Calu3 (cell line): ENCODE results near the gene RAB19. TPM values are rescaled to one million over a fixed set of nuclear protein-coding genes. Genes with fewer than 3 reads are reported as not detected.

Experiments used
- BruUV-seq: library from RNA; stranded (reverse); fragments of 400-500 nt; replicated peaks from 2 replicates; lab custom pipeline; 2021; lab: Mats Ljungman, UMichigan
- CTCF ChIA-PET: fragments of 300-600 bp; sonication (Branson Sonifier 250); formaldehyde crosslinking; loops from one replicate; lab custom pipeline; 2022; ENCODE audit warnings: antibody characterized with exemption; lab: Charles Lee
- DNase-seq: peaks from one replicate; pipeline ENCODE4 v3.0.0; 2022
- H3K27ac Mint-ChIP-seq: one replicate; pipeline ENCODE4 v1.8.0; 2022; ENCODE audit warnings: mixed read lengths; ENCODE audit not compliant: unreplicated experiment
- H3K27me3 Mint-ChIP-seq: one replicate; pipeline ENCODE4 v1.8.0; 2022; ENCODE audit warnings: mixed read lengths; ENCODE audit not compliant: unreplicated experiment
- H3K36me3 Mint-ChIP-seq: one replicate; pipeline ENCODE4 v1.8.0; 2022; ENCODE audit warnings: mild to moderate bottlenecking, moderate library complexity, mixed read lengths; ENCODE audit not compliant: insufficient read depth, unreplicated experiment
- H3K4me1 Mint-ChIP-seq: one replicate; pipeline ENCODE4 v1.8.0; 2022; ENCODE audit warnings: mild to moderate bottlenecking, low read depth, mixed read lengths; ENCODE audit not compliant: unreplicated experiment
- H3K4me3 Mint-ChIP-seq: one replicate; pipeline ENCODE4 v1.8.0; 2022; ENCODE audit warnings: mild to moderate bottlenecking, low read depth, moderate library complexity, mixed read lengths; ENCODE audit not compliant: unreplicated experiment
- H3K9me3 Mint-ChIP-seq: one replicate; pipeline ENCODE4 v1.8.0; 2022; ENCODE audit warnings: low read depth, mixed read lengths; ENCODE audit not compliant: unreplicated experiment
- intact Hi-C: fragments of 100-400 bp; cut with micrococcal nuclease; formaldehyde crosslinking; loops from one replicate; pipeline ENCODE4 v1.10.0; 2022; ENCODE audit not compliant: unreplicated experiment
- total RNA-seq: library from RNA; stranded (reverse); gene quantifications from 2 replicates; pipeline ENCODE4 v1.2.3, GENCODE V29; 2022
- TF ChIP-seq, protein P1 (sequence below): fragments of 200-600 bp; IDR thresholded peaks from one replicate; pipeline ENCODE4 v1.8.0; 2022; ENCODE audit warnings: antibody characterized with exemption; ENCODE audit not compliant: unreplicated experiment

Gene RAB19
- total RNA-seq, 1 experiment from 2014 or later: 4.7 TPM

DNA sequence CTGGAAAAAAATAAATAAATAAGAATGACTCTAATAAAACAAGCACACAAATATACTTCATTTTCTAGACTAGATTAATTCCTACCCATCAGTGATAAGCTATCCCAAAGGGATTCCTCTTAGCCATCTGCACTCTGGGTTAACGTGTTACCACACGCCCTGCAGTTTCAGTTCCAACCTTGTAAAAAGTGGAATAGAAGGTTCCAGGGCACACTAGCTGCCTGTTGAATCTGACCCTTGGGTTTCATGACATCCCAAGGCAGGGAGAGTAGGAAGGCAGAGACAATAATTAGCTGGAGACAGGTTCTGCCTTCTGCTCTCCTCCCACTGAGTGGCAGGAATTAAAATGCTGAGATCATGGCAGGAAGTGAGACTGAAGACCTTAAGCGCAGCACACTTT is 39.0 kb upstream of the RAB19 start:
- Mint-ChIP-seq H3K27ac (no peak overlapping the region), H3K4me3 (no peak overlapping the region), H3K36me3 (peaks cover 18% of the 10 kb centered on the region), H3K27me3 (no peaks in the 10 kb centered on the region), H3K4me1 (no peaks in the 10 kb centered on the region), H3K9me3 (no peaks in the 10 kb centered on the region)
- CTCF ChIA-PET: no interaction called here
- intact Hi-C loops: no loop called here
- TF ChIP-seq, protein P1, sequence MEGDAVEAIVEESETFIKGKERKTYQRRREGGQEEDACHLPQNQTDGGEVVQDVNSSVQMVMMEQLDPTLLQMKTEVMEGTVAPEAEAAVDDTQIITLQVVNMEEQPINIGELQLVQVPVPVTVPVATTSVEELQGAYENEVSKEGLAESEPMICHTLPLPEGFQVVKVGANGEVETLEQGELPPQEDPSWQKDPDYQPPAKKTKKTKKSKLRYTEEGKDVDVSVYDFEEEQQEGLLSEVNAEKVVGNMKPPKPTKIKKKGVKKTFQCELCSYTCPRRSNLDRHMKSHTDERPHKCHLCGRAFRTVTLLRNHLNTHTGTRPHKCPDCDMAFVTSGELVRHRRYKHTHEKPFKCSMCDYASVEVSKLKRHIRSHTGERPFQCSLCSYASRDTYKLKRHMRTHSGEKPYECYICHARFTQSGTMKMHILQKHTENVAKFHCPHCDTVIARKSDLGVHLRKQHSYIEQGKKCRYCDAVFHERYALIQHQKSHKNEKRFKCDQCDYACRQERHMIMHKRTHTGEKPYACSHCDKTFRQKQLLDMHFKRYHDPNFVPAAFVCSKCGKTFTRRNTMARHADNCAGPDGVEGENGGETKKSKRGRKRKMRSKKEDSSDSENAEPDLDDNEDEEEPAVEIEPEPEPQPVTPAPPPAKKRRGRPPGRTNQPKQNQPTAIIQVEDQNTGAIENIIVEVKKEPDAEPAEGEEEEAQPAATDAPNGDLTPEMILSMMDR: no peak
- DNase-seq: no peak
- no TSS peak for BruUV-seq

DNA sequence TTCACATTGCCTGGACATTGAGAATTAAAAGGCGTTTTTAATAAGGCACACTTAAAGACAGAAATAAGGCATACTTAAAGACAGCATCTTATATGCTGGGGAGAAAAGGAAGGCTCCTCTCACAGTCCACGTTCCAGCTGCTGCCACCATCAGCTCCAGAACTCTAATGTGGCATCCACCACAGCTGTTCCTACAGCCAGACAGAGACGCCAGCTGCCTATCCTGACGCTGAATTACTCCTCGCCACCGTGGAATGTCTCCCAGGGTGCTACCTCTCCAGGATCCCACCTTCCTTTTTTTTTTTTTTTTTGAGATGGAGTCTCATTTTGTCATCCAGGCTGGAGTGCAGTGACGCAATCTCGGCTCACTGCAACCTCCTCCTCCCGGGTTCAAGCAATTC is 36.3 kb upstream of the RAB19 start:
- Mint-ChIP-seq H3K4me3 (no peak overlapping the region), H3K9me3 (no peaks in the 10 kb centered on the region), H3K27me3 (no peaks in the 10 kb centered on the region), H3K27ac (no peak overlapping the region), H3K4me1 (no peaks in the 10 kb centered on the region), H3K36me3 (peaks cover 15% of the 10 kb centered on the region)
- no peak for DNase-seq
- intact Hi-C loops: no loop called here
- BruUV-seq: no TSS peak
- TF ChIP-seq, protein P1: no peak
- CTCF ChIA-PET: interaction anchor here (0.7 kb wide), 2 partner anchors 112 to 140 kb away, joined by 3 to 5 read pairs; no protein-coding TSS in a partner anchor

GRCh38 chr7:140369294-140369693 is 34.6 kb upstream of the RAB19 start:
- Mint-ChIP-seq H3K36me3 (peaks cover 15% of the 10 kb centered on the region), H3K27me3 (no peaks in the 10 kb centered on the region), H3K4me1 (no peaks in the 10 kb centered on the region), H3K27ac (peak overlapping the region; percentile 12), H3K4me3 (no peak overlapping the region), H3K9me3 (no peaks in the 10 kb centered on the region)
- CTCF ChIA-PET: no interaction called here
- TF ChIP-seq, protein P1: no peak
- BruUV-seq: no TSS peak
- no peak for DNase-seq
- intact Hi-C loops: no loop called here

DNA sequence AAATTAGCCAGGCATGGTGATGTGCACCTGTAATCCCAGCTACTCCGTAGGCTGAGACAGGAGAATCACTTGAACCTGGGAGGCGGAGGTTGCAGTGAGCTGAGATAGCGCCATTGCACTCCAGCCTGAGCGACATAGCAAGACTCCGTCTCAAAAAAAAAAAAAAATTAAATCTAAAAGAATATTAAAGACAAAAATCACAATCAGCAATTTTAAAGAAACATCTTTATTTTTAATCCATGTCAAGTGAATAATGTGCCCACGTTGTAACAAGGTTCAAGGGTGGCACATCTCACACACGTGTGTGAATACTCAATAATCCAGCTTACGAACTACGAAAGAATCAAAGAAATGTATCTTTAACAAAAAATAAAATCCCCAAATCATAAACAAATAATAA is 28.5 kb upstream of the RAB19 start:
- no peak overlapping the region for H3K27ac Mint-ChIP-seq
- no peaks in the 10 kb centered on the region for H3K9me3 Mint-ChIP-seq
- no TSS peak for BruUV-seq
- no peak overlapping the region for H3K4me3 Mint-ChIP-seq
- no peak for DNase-seq
- intact Hi-C loops: no loop called here
- CTCF ChIA-PET: no interaction called here
- TF ChIP-seq, protein P1: no peak
- no peaks in the 10 kb centered on the region for H3K4me1 Mint-ChIP-seq
- peaks cover 25% of the 10 kb centered on the region for H3K36me3 Mint-ChIP-seq
- H3K27me3 Mint-ChIP-seq: no peaks in the 10 kb centered on the region
